Brain microvascular endothelial cell (primary cell): ENCODE data around the gene CDH18.

Experiments used
- DNase-seq: peaks from one replicate; pipeline ENCODE4 v3.0.0-alpha.2; 2020
- H3K27ac ChIP-seq: fragments of 250-450 bp; sonication (Bioruptor Pico); 2 replicates; pipeline ENCODE4 v1.5.1; 2020; ENCODE audit warnings: mild to moderate bottlenecking, moderate library complexity
- H3K27me3 ChIP-seq: fragments of 250-450 bp; sonication (Bioruptor Pico); replicated peaks from 2 replicates; pipeline ENCODE4 v1.5.1; 2020; ENCODE audit warnings: mild to moderate bottlenecking
- H3K36me3 ChIP-seq: fragments of 250-450 bp; sonication (Bioruptor Pico); replicated peaks from 2 replicates; pipeline ENCODE4 v1.5.1; 2020; ENCODE audit warnings: mild to moderate bottlenecking
- H3K4me3 ChIP-seq: 2 replicates; pipeline ENCODE4 v1.5.1; 2011; ENCODE audit warnings: low read depth, mild to moderate bottlenecking, control low read depth, low read length, moderate library complexity
- in situ Hi-C: cut with HindIII; loops from 2 replicates; pipeline ENCODE4 v1.10.0; 2017; ENCODE audit warnings: low sequenced_read_pairs, low pct_ligation_motif_present
- TF ChIP-seq, protein P1 (sequence below): IDR thresholded peaks from 2 replicates; pipeline ENCODE4 v1.5.1; 2011; ENCODE audit warnings: low read depth, mild to moderate bottlenecking, moderate library complexity, low read length, control low read depth, inconsistent platforms; ENCODE audit errors: missing control alignments

The CDH18 gene

DNA sequence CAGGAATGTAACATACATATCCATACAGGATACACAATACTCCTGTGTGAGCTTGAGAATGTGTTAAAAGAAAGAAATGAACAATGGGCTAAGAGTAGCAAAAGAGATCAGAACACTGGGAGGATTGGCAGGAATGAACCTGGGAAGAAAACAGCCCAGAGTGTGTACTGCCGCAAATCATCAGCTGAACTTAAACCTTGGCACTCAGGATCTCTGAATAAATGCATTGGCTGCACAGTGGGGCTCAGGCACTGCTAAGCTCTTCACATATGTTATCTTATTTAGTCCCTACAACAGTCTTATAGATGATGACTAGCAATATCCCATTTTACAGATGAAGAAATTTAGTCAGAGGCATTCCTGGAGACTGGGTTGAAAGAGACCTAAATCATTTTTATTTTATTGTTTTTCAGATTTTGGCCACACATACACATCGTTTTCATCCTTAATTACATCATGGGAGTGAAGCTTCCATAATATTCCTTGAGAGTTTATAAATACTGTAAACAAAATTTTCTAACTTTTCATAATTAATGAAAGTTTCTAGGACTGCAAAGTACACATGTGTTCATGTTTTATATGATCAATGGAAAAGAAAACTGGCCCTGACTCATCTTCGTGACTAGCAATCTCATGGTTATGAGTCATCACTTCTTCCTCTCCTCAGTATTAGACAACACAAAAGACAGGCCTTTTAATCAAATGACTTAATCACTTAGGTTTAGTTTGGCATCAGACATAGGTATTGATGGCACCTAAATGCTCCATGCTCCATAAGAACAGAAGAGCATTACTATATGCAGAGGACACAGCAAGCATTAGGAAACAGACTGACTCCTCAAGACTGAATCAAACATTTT is 59.2 kb downstream of the CDH18 start:
- TF ChIP-seq, protein P1, sequence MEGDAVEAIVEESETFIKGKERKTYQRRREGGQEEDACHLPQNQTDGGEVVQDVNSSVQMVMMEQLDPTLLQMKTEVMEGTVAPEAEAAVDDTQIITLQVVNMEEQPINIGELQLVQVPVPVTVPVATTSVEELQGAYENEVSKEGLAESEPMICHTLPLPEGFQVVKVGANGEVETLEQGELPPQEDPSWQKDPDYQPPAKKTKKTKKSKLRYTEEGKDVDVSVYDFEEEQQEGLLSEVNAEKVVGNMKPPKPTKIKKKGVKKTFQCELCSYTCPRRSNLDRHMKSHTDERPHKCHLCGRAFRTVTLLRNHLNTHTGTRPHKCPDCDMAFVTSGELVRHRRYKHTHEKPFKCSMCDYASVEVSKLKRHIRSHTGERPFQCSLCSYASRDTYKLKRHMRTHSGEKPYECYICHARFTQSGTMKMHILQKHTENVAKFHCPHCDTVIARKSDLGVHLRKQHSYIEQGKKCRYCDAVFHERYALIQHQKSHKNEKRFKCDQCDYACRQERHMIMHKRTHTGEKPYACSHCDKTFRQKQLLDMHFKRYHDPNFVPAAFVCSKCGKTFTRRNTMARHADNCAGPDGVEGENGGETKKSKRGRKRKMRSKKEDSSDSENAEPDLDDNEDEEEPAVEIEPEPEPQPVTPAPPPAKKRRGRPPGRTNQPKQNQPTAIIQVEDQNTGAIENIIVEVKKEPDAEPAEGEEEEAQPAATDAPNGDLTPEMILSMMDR = no peak
- Histone ChIP-seq H3K4me3 (no peak overlapping the region), H3K36me3 (no peaks in the 10 kb centered on the region), H3K27me3 (no peaks in the 10 kb centered on the region), H3K27ac (peak overlapping the region; percentile 22)
- peak; percentile 68 for DNase-seq
- in situ Hi-C loops = no loop called here

DNA sequence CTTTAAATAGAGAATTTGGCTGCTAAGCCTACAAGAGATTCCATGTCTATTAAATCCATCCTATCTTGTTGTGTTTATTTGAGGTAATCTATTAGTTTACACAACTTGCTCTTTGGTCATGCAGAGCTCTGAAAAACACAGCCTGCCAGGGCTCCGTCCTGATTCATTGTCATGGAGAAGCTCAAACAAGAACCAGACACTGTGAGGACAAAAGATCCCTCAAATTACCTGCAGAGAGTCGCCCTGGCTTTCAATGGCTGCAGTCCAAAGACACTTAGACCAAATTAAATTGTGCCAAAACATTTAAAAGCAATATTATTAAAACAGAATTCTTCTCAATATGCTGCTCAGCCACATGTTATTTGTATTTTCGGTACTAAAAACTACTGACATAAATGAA is 60.1 kb downstream of the CDH18 start:
- Histone ChIP-seq H3K27ac (no peak overlapping the region), H3K27me3 (no peaks in the 10 kb centered on the region), H3K4me3 (no peak overlapping the region), H3K36me3 (no peaks in the 10 kb centered on the region)
- no peak for DNase-seq
- in situ Hi-C loops = no loop called here
- TF ChIP-seq, protein P1 = no peak

DNA sequence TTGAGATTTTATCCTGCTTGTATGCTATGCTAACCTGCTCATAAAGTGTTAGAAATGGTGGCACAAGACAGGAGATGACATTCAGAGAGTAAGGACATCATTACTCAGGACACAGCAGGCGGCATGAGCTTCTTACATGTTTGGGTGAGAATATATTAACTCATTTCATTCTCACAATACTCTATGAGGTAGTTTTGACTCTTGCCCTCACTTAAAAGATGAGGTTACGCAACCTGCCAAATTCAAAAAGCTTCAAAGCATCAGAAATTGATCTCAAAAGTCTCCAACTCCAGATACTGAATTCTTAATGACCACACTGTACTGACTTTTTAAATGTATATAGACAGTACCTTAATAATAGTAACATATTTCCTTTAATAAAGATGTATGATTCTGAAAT is 60.8 kb downstream of the CDH18 start:
- DNase-seq = no peak
- H3K4me3 ChIP-seq = no peak overlapping the region
- no peaks in the 10 kb centered on the region for H3K27me3 ChIP-seq
- no peak overlapping the region for H3K27ac ChIP-seq
- H3K36me3 ChIP-seq = no peaks in the 10 kb centered on the region
- in situ Hi-C loops = no loop called here
- TF ChIP-seq, protein P1 = no peak

DNA sequence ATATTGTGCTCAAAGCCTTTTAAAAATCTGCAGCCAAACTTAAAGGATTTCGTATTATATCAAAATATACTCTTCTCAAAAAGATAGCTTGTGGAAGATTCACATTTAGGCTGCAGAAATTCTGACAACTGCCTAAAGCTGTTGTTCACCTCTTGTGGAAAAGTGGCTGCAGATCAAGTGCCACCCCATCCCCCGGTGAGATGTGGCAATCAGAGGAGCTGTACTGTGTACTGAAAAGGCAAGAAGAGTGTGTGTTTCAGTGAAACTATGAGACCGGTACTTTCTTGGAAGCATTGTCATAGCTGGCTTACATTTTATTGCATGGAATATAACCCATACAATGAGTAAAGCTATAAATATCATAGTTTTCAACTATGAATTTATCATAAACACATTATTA is 64.3 kb downstream of the CDH18 start:
- Histone ChIP-seq H3K27ac (no peak overlapping the region), H3K4me3 (no peak overlapping the region), H3K36me3 (no peaks in the 10 kb centered on the region), H3K27me3 (no peaks in the 10 kb centered on the region)
- no peak for DNase-seq
- TF ChIP-seq, protein P1 = no peak
- in situ Hi-C loops = no loop called here

DNA sequence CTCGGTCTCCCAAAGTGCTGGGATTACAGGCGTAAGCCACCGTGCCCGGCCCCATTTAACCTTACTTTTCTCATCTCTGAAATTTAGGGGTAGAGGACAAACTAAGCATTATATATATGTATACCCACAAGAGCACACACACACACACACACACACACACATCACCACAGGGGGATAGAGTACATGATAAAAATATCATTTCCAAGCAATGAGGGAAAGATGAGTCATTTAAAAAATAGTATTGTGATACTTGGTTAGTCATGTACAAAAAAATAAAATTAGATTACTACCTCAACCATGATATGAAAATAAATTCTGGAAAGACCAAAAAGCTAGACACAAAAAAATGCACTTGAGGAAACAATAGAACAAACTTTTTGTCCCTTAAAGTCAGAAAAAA is 67.2 kb downstream of the CDH18 start:
- in situ Hi-C loops = no loop called here
- no peak for DNase-seq
- Histone ChIP-seq H3K27me3 (no peaks in the 10 kb centered on the region), H3K36me3 (no peaks in the 10 kb centered on the region), H3K27ac (no peak overlapping the region), H3K4me3 (no peak overlapping the region)
- TF ChIP-seq, protein P1 = no peak

DNA sequence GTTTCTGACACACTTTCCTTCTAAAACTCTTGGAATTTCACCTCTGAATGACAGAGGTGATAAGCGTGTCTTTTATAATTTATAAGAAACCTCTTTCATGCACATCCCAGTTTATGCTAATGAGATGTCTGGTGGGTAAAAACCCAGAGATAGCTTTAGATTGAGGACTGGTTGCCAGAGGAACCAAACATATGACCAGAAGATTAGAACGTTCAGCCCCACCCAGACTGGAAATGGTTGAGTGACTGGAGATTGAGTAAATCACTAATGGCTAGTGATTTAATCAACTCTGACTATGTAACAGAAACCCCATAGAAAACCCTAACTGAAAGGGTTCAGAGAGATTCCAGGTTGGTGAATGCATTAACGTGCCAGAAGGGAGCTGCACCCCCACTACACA is 69.2 kb downstream of the CDH18 start:
- TF ChIP-seq, protein P1 = no peak
- no peaks in the 10 kb centered on the region for H3K36me3 ChIP-seq
- no peaks in the 10 kb centered on the region for H3K27me3 ChIP-seq
- no peak overlapping the region for H3K4me3 ChIP-seq
- no peak overlapping the region for H3K27ac ChIP-seq
- DNase-seq = no peak
- in situ Hi-C loops = no loop called here
